Measurements from ENCODE around the gene LRRC49. TPM values are rescaled to one million over a fixed set of nuclear protein-coding genes. Genes with fewer than 3 reads are reported as not detected.
"Not testable (repeated sequence)": the region's sequence is repeated elsewhere in the genome, so short reads cannot be mapped to it uniquely, and the experiment has no call there.

The LRRC49 gene
- total RNA-seq, 4 donors from 2014 or later, result 3.3 to 12.6 (median 3.6) TPM

- DNase-seq (ENCODE audit: low spot score in 2 of 2), result no peak
- no peak overlapping the region for H3K27ac ChIP-seq
- H3K36me3 ChIP-seq, result no peaks in the 10 kb centered on the region
- no peak overlapping the region for H3K4me3 ChIP-seq
- no peaks in the 10 kb centered on the region for H3K27me3 ChIP-seq
- H3K9me3 ChIP-seq, result no peaks in the 10 kb centered on the region
- 55% methylated on average over 1 of the region's 1 CpG for WGBS
- no peaks in the 10 kb centered on the region for H3K4me1 ChIP-seq
- no peak for TF ChIP-seq EP300 (IDR thresholded peaks at IDR 0.05)
- TF ChIP-seq POLR2A (IDR thresholded peaks at IDR 0.05), result no peak
- TF ChIP-seq CTCF (IDR thresholded peaks at IDR 0.05), result no peak
- TF ChIP-seq POLR2AphosphoS5 (IDR thresholded peaks at IDR 0.05), result no peak
Observed at GRCh38 chr15:70920981-70921696, 28.5 kb downstream of the LRRC49 start.

- no peaks in the 10 kb centered on the region for H3K36me3 ChIP-seq
- no peaks in the 10 kb centered on the region for H3K27me3 ChIP-seq
- WGBS, result 97% methylated on average over 2 of the region's 2 CpGs
- no peak for DNase-seq (ENCODE audit: low spot score in 2 of 2)
- H3K4me3 ChIP-seq, result no peak overlapping the region
- no peaks in the 10 kb centered on the region for H3K4me1 ChIP-seq
- H3K9me3 ChIP-seq, result no peaks in the 10 kb centered on the region
- TF ChIP-seq POLR2AphosphoS5 (IDR thresholded peaks at IDR 0.05) (no peak), POLR2A (IDR thresholded peaks at IDR 0.05) (no peak), EP300 (IDR thresholded peaks at IDR 0.05) (no peak), CTCF (IDR thresholded peaks at IDR 0.05) (no peak)
- no peak overlapping the region for H3K27ac ChIP-seq
Observed at GRCh38 chr15:70922119-70922518, 29.5 kb downstream of the LRRC49 start.

- Histone ChIP-seq H3K27ac (no peak overlapping the region), H3K4me3 (no peak overlapping the region), H3K4me1 (no peaks in the 10 kb centered on the region), H3K36me3 (no peaks in the 10 kb centered on the region), H3K9me3 (no peaks in the 10 kb centered on the region), H3K27me3 (no peaks in the 10 kb centered on the region)
- TF ChIP-seq CTCF (IDR thresholded peaks at IDR 0.05) (no peak), POLR2A (IDR thresholded peaks at IDR 0.05) (no peak), POLR2AphosphoS5 (IDR thresholded peaks at IDR 0.05) (no peak), EP300 (IDR thresholded peaks at IDR 0.05) (no peak)
- 74% methylated on average over 2 of the region's 2 CpGs for WGBS
- DNase-seq (ENCODE audit: low spot score in 2 of 2), result no peak
Observed at GRCh38 chr15:70923311-70924080, 30.9 kb downstream of the LRRC49 start.

GRCh38 chr15:70926914-70927313, 34.3 kb downstream of the LRRC49 start:
- DNase-seq (ENCODE audit: low spot score in 2 of 2); H3K36me3 ChIP-seq: not testable (repeated sequence)
- 44% methylated on average over 1 of the region's 1 CpG for WGBS

GRCh38 chr15:70931821-70932220, 39.2 kb downstream of the LRRC49 start:
- Histone ChIP-seq H3K27me3 (no peaks in the 10 kb centered on the region), H3K9me3 (no peaks in the 10 kb centered on the region), H3K27ac (no peak overlapping the region), H3K36me3 (no peaks in the 10 kb centered on the region), H3K4me1 (no peaks in the 10 kb centered on the region), H3K4me3 (no peak overlapping the region)
- no peak for DNase-seq (ENCODE audit: low spot score in 2 of 2)
- TF ChIP-seq POLR2AphosphoS5 (IDR thresholded peaks at IDR 0.05), result no peak
- no peak for TF ChIP-seq POLR2A (IDR thresholded peaks at IDR 0.05)
- TF ChIP-seq EP300 (IDR thresholded peaks at IDR 0.05), result no peak
- no peak for TF ChIP-seq CTCF (IDR thresholded peaks at IDR 0.05)

More at GRCh38 chr15:70926914-70927313, 34.3 kb downstream of the LRRC49 start:
- not testable (repeated sequence) for H3K27ac ChIP-seq, H3K9me3 ChIP-seq, H3K4me3 ChIP-seq, H3K4me1 ChIP-seq, H3K27me3 ChIP-seq
